ENCODE data around the gene CYP4F8.

The CYP4F8 gene

GRCh38 chr19:15641901-15642491 is 27.0 kb downstream of the CYP4F8 start:
- H2AK5ac ChIP-seq (ENCODE audit: low read length), result no peak overlapping the region
- H3K4me3 ChIP-seq (ENCODE audit: low read depth, low read length), result no peak overlapping the region
- H4K8ac ChIP-seq (ENCODE audit: low read depth, low read length), result no peak overlapping the region
- no peak overlapping the region for H2BK120ac ChIP-seq (ENCODE audit: insufficient read depth, low read length, poor library complexity)
- H4K12ac ChIP-seq (ENCODE audit: low read depth, low read length), result no peak overlapping the region
- no peak overlapping the region for H3K4ac ChIP-seq (ENCODE audit: low read depth, low read length)
- no peak overlapping the region for H3K27ac ChIP-seq (ENCODE audit: low read depth, low read length)
- H2BK5ac ChIP-seq (ENCODE audit: low read depth, low read length, poor library complexity), result no peak overlapping the region
- no peak overlapping the region for H2AFZ ChIP-seq (ENCODE audit: insufficient read depth, low read length, poor library complexity)
- H3K79me2 ChIP-seq (ENCODE audit: control insufficient read depth, insufficient read depth, low read length, poor library complexity), result no peaks in the 10 kb centered on the region
- H3K9ac ChIP-seq (ENCODE audit: low read length), result no peak overlapping the region
- H3K18ac ChIP-seq (ENCODE audit: low read length), result no peak overlapping the region
- no peak overlapping the region for H4K91ac ChIP-seq (ENCODE audit: low read depth, low read length)
- no peaks in the 10 kb centered on the region for H3K79me1 ChIP-seq (ENCODE audit: low read length)
- no peaks in the 10 kb centered on the region for H3K4me1 ChIP-seq (ENCODE audit: control insufficient read depth in 1 of 2, insufficient read depth in 2 of 2, low read length in 2 of 2)
- H3K36me3 ChIP-seq (ENCODE audit: control insufficient read depth in 1 of 2, insufficient read depth in 2 of 2, low read length in 2 of 2), result no peaks in the 10 kb centered on the region
- no peak overlapping the region for H3K23ac ChIP-seq (ENCODE audit: low read length)
- H2BK12ac ChIP-seq (ENCODE audit: low read length), result no peak overlapping the region
- peaks cover 64% of the 10 kb centered on the region for H3K9me3 ChIP-seq (ENCODE audit: insufficient read depth, low read depth, low read length)
- no peak for DNase-seq
- H3K4me2 ChIP-seq (ENCODE audit: low read length), result no peak overlapping the region
- no CpG with 5 or more reads among the region's 5 CpGs for WGBS (ENCODE audit: extremely low coverage, insufficient coverage, insufficient read length)
- no peaks in the 10 kb centered on the region for H3K27me3 ChIP-seq (ENCODE audit: insufficient read depth, low read length)
- H3K14ac ChIP-seq (ENCODE audit: low read length), result no peak overlapping the region

GRCh38 chr19:15642807-15643206 is 27.8 kb downstream of the CYP4F8 start:
- H3K4me2 ChIP-seq (ENCODE audit: low read length), result no peak overlapping the region
- no peaks in the 10 kb centered on the region for H3K27me3 ChIP-seq (ENCODE audit: insufficient read depth, low read length)

GRCh38 chr19:15643387-15643786 is 28.4 kb downstream of the CYP4F8 start:
- Histone ChIP-seq H3K18ac (ENCODE audit: low read length) (no peak overlapping the region), H3K4me1 (ENCODE audit: control insufficient read depth in 1 of 2, insufficient read depth in 2 of 2, low read length in 2 of 2) (no peaks in the 10 kb centered on the region), H3K4me3 (ENCODE audit: low read depth, low read length) (no peak overlapping the region), H2AK5ac (ENCODE audit: low read length) (no peak overlapping the region), H3K4me2 (ENCODE audit: low read length) (no peak overlapping the region), H2BK5ac (ENCODE audit: low read depth, low read length, poor library complexity) (no peak overlapping the region), H3K36me3 (ENCODE audit: control insufficient read depth in 1 of 2, insufficient read depth in 2 of 2, low read length in 2 of 2) (no peaks in the 10 kb centered on the region), H3K23ac (ENCODE audit: low read length) (no peak overlapping the region), H3K14ac (ENCODE audit: low read length) (no peak overlapping the region), H4K91ac (ENCODE audit: low read depth, low read length) (no peak overlapping the region), H2BK120ac (ENCODE audit: insufficient read depth, low read length, poor library complexity) (no peak overlapping the region), H3K4ac (ENCODE audit: low read depth, low read length) (no peak overlapping the region), H3K79me1 (ENCODE audit: low read length) (no peaks in the 10 kb centered on the region), H4K12ac (ENCODE audit: low read depth, low read length) (no peak overlapping the region), H4K8ac (ENCODE audit: low read depth, low read length) (no peak overlapping the region), H3K27ac (ENCODE audit: low read depth, low read length) (no peak overlapping the region), H3K9me3 (ENCODE audit: insufficient read depth, low read depth, low read length) (peaks cover 68% of the 10 kb centered on the region), H3K9ac (ENCODE audit: low read length) (no peak overlapping the region), H2BK12ac (ENCODE audit: low read length) (no peak overlapping the region), H2AFZ (ENCODE audit: insufficient read depth, low read length, poor library complexity) (no peak overlapping the region), H3K79me2 (ENCODE audit: control insufficient read depth, insufficient read depth, low read length, poor library complexity) (no peaks in the 10 kb centered on the region), H3K27me3 (ENCODE audit: insufficient read depth, low read length) (no peaks in the 10 kb centered on the region)
- no peak for DNase-seq
- WGBS (ENCODE audit: extremely low coverage, insufficient coverage, insufficient read length), result no CpG with 5 or more reads among the region's 3 CpGs

More at GRCh38 chr19:15642807-15643206, 27.8 kb downstream of the CYP4F8 start:
- no peak for DNase-seq
- Histone ChIP-seq H4K8ac (ENCODE audit: low read depth, low read length) (no peak overlapping the region), H2AK5ac (ENCODE audit: low read length) (no peak overlapping the region), H2BK5ac (ENCODE audit: low read depth, low read length, poor library complexity) (no peak overlapping the region), H3K9me3 (ENCODE audit: insufficient read depth, low read depth, low read length) (peaks cover 70% of the 10 kb centered on the region), H3K79me2 (ENCODE audit: control insufficient read depth, insufficient read depth, low read length, poor library complexity) (no peaks in the 10 kb centered on the region), H3K14ac (ENCODE audit: low read length) (no peak overlapping the region), H3K4me3 (ENCODE audit: low read depth, low read length) (no peak overlapping the region), H3K27ac (ENCODE audit: low read depth, low read length) (no peak overlapping the region), H2AFZ (ENCODE audit: insufficient read depth, low read length, poor library complexity) (no peak overlapping the region), H3K4ac (ENCODE audit: low read depth, low read length) (no peak overlapping the region), H3K79me1 (ENCODE audit: low read length) (no peaks in the 10 kb centered on the region), H3K9ac (ENCODE audit: low read length) (no peak overlapping the region), H3K36me3 (ENCODE audit: control insufficient read depth in 1 of 2, insufficient read depth in 2 of 2, low read length in 2 of 2) (no peaks in the 10 kb centered on the region), H2BK12ac (ENCODE audit: low read length) (no peak overlapping the region), H4K12ac (ENCODE audit: low read depth, low read length) (no peak overlapping the region), H4K91ac (ENCODE audit: low read depth, low read length) (no peak overlapping the region), H3K18ac (ENCODE audit: low read length) (no peak overlapping the region), H3K23ac (ENCODE audit: low read length) (no peak overlapping the region), H3K4me1 (ENCODE audit: control insufficient read depth in 1 of 2, insufficient read depth in 2 of 2, low read length in 2 of 2) (no peaks in the 10 kb centered on the region), H2BK120ac (ENCODE audit: insufficient read depth, low read length, poor library complexity) (no peak overlapping the region)

- no peak overlapping the region for H3K27ac ChIP-seq (ENCODE audit: low read depth, low read length)
- no peak overlapping the region for H2AFZ ChIP-seq (ENCODE audit: insufficient read depth, low read length, poor library complexity)
- no peak overlapping the region for H4K12ac ChIP-seq (ENCODE audit: low read depth, low read length)
- peaks cover 69% of the 10 kb centered on the region for H3K9me3 ChIP-seq (ENCODE audit: insufficient read depth, low read depth, low read length)
- H3K9ac ChIP-seq (ENCODE audit: low read length), result no peak overlapping the region
- no peak overlapping the region for H2BK120ac ChIP-seq (ENCODE audit: insufficient read depth, low read length, poor library complexity)
- WGBS (ENCODE audit: extremely low coverage, insufficient coverage, insufficient read length), result no CpG with 5 or more reads among the region's 3 CpGs
- no peak overlapping the region for H3K23ac ChIP-seq (ENCODE audit: low read length)
- no peak overlapping the region for H3K14ac ChIP-seq (ENCODE audit: low read length)
- no peak overlapping the region for H4K8ac ChIP-seq (ENCODE audit: low read depth, low read length)
- no peak overlapping the region for H2BK12ac ChIP-seq (ENCODE audit: low read length)
- no peak overlapping the region for H3K18ac ChIP-seq (ENCODE audit: low read length)
- no peak overlapping the region for H3K4ac ChIP-seq (ENCODE audit: low read depth, low read length)
- H4K91ac ChIP-seq (ENCODE audit: low read depth, low read length), result no peak overlapping the region
- H3K4me2 ChIP-seq (ENCODE audit: low read length), result no peak overlapping the region
- DNase-seq, result no peak
- no peak overlapping the region for H2BK5ac ChIP-seq (ENCODE audit: low read depth, low read length, poor library complexity)
- no peak overlapping the region for H2AK5ac ChIP-seq (ENCODE audit: low read length)
- H3K79me2 ChIP-seq (ENCODE audit: control insufficient read depth, insufficient read depth, low read length, poor library complexity), result no peaks in the 10 kb centered on the region
- H3K79me1 ChIP-seq (ENCODE audit: low read length), result no peaks in the 10 kb centered on the region
- no peaks in the 10 kb centered on the region for H3K4me1 ChIP-seq (ENCODE audit: control insufficient read depth in 1 of 2, insufficient read depth in 2 of 2, low read length in 2 of 2)
- no peak overlapping the region for H3K4me3 ChIP-seq (ENCODE audit: low read depth, low read length)
- no peaks in the 10 kb centered on the region for H3K36me3 ChIP-seq (ENCODE audit: control insufficient read depth in 1 of 2, insufficient read depth in 2 of 2, low read length in 2 of 2)
- no peaks in the 10 kb centered on the region for H3K27me3 ChIP-seq (ENCODE audit: insufficient read depth, low read length)
Measured at GRCh38 chr19:15644066-15644741, 29.2 kb downstream of the CYP4F8 start.
